Type B pancreatic cell (in vitro differentiated cells): ENCODE results near the gene PDXDC1. TPM values are rescaled to one million over a fixed set of nuclear protein-coding genes. Genes with fewer than 3 reads are reported as not detected.
A peak's percentile ranks its signal among the peaks of the same experiment; 100 is the strongest.
"Not testable (repeated sequence)": the region's sequence is repeated elsewhere in the genome, so short reads cannot be mapped to it uniquely, and the experiment has no call there.

Experiments
- DNase-seq: peaks from one replicate; pipeline ENCODE4 v3.0.0; 2021; ENCODE audit warnings: mixed read lengths; ENCODE audit not compliant: unreplicated experiment; ENCODE audit errors: extremely low spot score
- H3K27ac Mint-ChIP-seq: 2 replicates; pipeline ENCODE4 v1.8.0; 2021; ENCODE audit warnings: mild to moderate bottlenecking, mixed read lengths
- H3K27me3 Mint-ChIP-seq: 2 replicates; pipeline ENCODE4 v1.8.0; 2021; ENCODE audit warnings: mixed read lengths
- H3K36me3 Mint-ChIP-seq: 2 replicates; pipeline ENCODE4 v1.8.0; 2021; ENCODE audit warnings: mixed read lengths
- H3K4me1 Mint-ChIP-seq: one replicate; pipeline ENCODE4 v1.8.0; 2021; ENCODE audit warnings: mixed read lengths; ENCODE audit not compliant: unreplicated experiment
- H3K4me3 Mint-ChIP-seq: 2 replicates; pipeline ENCODE4 v1.8.0; 2021; ENCODE audit warnings: mild to moderate bottlenecking, mixed read lengths
- H3K9me3 Mint-ChIP-seq: 2 replicates; pipeline ENCODE4 v1.8.0; 2021; ENCODE audit warnings: mixed read lengths
- total RNA-seq: library from RNA; stranded (reverse); gene quantifications from 2 replicates; pipeline ENCODE4 v1.2.1, GENCODE V29; 2021; ENCODE audit warnings: low replicate concordance
- TF ChIP-seq, protein P1 (sequence below): fragments of 200-600 bp; sonication (generic); conservative IDR thresholded peaks from 2 replicates; pipeline ENCODE4 v1.5.0; 2021; ENCODE audit warnings: antibody characterized with exemption, mild to moderate bottlenecking

The PDXDC1 gene
- total RNA-seq, 1 donor from 2014 or later: 130 TPM

DNA sequence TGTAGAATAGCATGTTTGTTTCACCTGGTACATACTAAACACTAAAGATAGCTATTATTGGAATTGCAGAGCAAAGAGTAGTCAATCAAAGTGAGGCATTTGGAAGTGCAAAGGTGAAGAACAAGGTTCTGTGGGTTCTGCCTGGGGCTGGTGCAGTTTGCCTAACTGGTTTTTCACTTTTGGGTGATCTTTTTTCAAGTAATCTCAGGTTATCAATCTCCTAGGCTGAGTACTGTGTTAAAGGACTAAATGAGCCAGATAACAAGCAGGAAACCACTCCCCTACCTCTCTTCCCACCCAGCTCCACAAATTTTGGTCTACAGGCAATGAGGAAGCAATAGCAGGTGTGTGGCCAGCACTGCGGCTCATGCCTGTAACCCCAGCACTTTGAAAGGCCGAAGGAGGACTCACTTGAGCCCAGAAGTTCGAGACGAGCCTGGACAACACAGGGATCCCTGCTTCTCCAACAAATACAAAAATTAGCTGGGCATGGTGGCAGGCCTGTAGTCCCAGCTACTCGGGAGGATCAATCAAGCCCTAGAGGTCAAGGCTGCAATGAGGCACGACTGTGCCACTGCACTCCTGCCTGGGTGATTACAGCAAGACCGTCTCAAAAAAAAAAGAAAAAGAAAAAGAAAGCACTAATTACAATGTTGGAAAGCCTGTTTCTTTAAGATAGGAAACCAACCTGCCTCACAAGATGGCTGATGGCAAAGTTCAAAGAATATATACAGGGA is 83.0 kb downstream of the PDXDC1 start:
- no peaks in the 10 kb centered on the region for H3K9me3 Mint-ChIP-seq
- H3K4me1 Mint-ChIP-seq: peaks cover 21% of the 10 kb centered on the region
- peaks cover 22% of the 10 kb centered on the region for H3K36me3 Mint-ChIP-seq
- peak overlapping the region; percentile 66 for H3K4me3 Mint-ChIP-seq
- no peak for DNase-seq
- H3K27ac Mint-ChIP-seq: peak overlapping the region; percentile 83
- no peaks in the 10 kb centered on the region for H3K27me3 Mint-ChIP-seq
- TF ChIP-seq, protein P1, sequence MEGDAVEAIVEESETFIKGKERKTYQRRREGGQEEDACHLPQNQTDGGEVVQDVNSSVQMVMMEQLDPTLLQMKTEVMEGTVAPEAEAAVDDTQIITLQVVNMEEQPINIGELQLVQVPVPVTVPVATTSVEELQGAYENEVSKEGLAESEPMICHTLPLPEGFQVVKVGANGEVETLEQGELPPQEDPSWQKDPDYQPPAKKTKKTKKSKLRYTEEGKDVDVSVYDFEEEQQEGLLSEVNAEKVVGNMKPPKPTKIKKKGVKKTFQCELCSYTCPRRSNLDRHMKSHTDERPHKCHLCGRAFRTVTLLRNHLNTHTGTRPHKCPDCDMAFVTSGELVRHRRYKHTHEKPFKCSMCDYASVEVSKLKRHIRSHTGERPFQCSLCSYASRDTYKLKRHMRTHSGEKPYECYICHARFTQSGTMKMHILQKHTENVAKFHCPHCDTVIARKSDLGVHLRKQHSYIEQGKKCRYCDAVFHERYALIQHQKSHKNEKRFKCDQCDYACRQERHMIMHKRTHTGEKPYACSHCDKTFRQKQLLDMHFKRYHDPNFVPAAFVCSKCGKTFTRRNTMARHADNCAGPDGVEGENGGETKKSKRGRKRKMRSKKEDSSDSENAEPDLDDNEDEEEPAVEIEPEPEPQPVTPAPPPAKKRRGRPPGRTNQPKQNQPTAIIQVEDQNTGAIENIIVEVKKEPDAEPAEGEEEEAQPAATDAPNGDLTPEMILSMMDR: no peak

DNA sequence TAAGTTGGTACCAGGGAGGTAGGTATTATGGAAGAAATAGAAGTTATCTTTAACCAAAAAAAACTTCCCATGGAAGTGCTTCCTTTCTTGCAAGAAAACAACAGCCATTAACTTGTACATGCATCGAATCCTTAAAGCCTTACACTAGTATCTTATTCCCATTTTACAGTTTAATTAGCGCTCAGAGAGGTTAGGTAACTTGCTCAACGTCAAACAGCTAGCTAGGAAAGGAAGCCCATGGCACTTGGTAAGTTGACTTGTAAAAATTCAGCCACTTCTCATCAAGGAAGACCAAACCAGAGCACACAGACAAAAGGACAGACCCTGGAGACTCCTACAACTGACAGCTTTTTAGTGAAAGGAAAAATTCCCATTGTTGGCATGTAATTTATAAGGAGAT is 84.5 kb downstream of the PDXDC1 start:
- no peak for DNase-seq
- Mint-ChIP-seq H3K9me3 (no peaks in the 10 kb centered on the region), H3K36me3 (peaks cover 26% of the 10 kb centered on the region), H3K4me3 (no peak overlapping the region), H3K27ac (no peak overlapping the region), H3K27me3 (no peaks in the 10 kb centered on the region), H3K4me1 (peaks cover 16% of the 10 kb centered on the region)
- TF ChIP-seq, protein P1: no peak

DNA sequence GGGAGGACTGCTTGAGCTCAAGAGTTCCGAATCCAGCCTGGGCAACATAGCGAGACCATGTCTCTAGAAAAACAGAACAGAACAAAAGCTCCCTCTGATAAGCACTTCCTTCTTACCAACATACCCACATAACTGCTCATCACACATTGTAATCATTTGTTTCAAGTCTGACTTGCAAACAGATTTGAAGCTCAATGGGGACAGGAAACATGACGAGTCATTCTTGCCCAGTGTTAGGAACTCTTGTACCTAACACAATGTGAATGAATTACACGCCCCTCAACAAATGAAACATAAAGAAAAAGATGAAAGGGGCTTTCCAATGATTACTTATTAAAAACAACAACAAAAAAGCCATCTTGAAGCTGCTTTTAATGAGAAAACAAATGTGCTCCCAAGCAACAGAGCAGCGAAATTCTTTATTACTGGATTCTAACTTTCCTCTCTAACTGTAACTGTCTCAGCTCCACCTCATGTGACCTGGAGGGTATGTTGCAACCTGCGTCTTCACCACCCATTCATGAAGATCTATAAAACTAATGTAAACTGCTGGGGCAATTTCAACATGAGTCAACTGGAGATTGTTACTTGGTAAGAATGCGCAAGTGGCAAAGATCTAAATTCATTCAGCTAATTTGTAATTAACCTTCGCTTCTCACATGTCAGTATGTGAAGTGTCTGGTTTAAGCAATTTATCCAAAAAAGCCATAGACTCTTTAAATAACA is 87.4 kb downstream of the PDXDC1 start:
- not testable (repeated sequence) for H3K27ac Mint-ChIP-seq, H3K27me3 Mint-ChIP-seq, H3K4me3 Mint-ChIP-seq, H3K4me1 Mint-ChIP-seq, H3K9me3 Mint-ChIP-seq, DNase-seq
- peaks cover 29% of the 10 kb centered on the region for H3K36me3 Mint-ChIP-seq

DNA sequence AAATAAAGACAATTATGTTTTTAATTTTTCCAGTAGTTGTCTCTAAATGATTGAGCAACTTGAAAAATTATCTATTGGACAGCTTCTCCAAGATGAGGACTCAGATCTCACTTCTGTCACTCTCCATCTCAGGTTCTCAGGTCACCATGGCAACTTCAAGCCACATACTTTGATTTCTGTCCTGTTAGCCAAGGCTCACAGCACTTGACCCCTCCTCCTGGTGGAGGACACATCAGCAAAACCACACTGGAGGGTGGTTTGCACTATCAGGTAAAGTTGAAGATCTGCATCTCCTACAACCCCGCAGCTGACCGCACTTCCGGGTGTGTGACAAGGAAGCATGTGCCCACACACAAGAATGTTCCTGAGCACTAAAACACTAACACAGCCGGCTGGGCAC is 91.1 kb downstream of the PDXDC1 start:
- DNase-seq, H3K4me1 Mint-ChIP-seq, H3K9me3 Mint-ChIP-seq, H3K4me3 Mint-ChIP-seq, H3K27ac Mint-ChIP-seq, H3K27me3 Mint-ChIP-seq: not testable (repeated sequence)
- peaks cover 22% of the 10 kb centered on the region for H3K36me3 Mint-ChIP-seq

- not testable (repeated sequence) for H3K4me3 Mint-ChIP-seq, H3K27ac Mint-ChIP-seq, H3K27me3 Mint-ChIP-seq, H3K4me1 Mint-ChIP-seq, H3K9me3 Mint-ChIP-seq, DNase-seq
- peaks cover 15% of the 10 kb centered on the region for H3K36me3 Mint-ChIP-seq
These were observed 91.9 kb downstream of the PDXDC1 start for GRCh38 chr16:15066690-15067089.

DNA sequence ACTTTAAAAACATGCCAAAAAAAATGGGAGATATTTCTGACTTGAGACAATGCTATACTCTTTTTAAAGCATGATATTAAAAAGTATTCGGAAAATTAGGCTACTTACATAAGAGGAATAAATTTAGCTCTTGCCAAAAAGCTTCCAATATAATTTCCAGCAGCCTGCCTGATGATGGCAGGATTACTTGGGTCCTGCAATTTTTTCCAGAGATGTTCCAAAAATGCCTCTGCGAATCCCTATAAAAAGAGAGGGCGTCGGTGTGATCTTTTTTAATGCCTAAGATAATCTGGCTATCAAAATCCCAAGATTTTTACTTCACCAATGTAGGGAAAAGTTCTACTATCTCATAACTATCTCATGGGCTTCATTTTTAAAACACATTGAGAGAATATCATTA is 96.2 kb downstream of the PDXDC1 start:
- DNase-seq, H3K9me3 Mint-ChIP-seq, H3K4me3 Mint-ChIP-seq, H3K27me3 Mint-ChIP-seq, H3K27ac Mint-ChIP-seq, H3K4me1 Mint-ChIP-seq: not testable (repeated sequence)
- peaks cover 18% of the 10 kb centered on the region for H3K36me3 Mint-ChIP-seq

- Mint-ChIP-seq H3K27ac (peak overlapping the region; percentile 16), H3K36me3 (peaks cover 24% of the 10 kb centered on the region)
- TF ChIP-seq, protein P1: peak; percentile 68
- not testable (repeated sequence) for H3K27me3 Mint-ChIP-seq, H3K4me1 Mint-ChIP-seq, DNase-seq, H3K9me3 Mint-ChIP-seq, H3K4me3 Mint-ChIP-seq
These were observed 97.3 kb downstream of the PDXDC1 start for GRCh38 chr16:15071916-15072769.
